OCI-LY7 (cell line): ENCODE results near the gene SLC35F1. TPM values are rescaled to one million over a fixed set of nuclear protein-coding genes. Genes with fewer than 3 reads are reported as not detected.

ENCODE experiments used
- BruUV-seq: library from RNA; stranded (reverse); fragments of 400-500 nt; replicated peaks from 2 replicates; lab custom pipeline; 2021; lab: Mats Ljungman, UMichigan
- CTCF ChIA-PET: fragments of 300-600 bp; sonication (Branson Sonifier 250); formaldehyde crosslinking; loops from one replicate; lab custom pipeline; 2022; ENCODE audit warnings: antibody characterized with exemption; ENCODE audit not compliant: unreplicated experiment; lab: Charles Lee
- POLR2A ChIA-PET: fragments of 300-600 bp; sonication (Branson Sonifier 250); formaldehyde crosslinking; loops from one replicate; lab custom pipeline; 2022; ENCODE audit warnings: antibody characterized with exemption; lab: Charles Lee
- DNase-seq: peaks from one replicate; pipeline ENCODE4 v3.0.0-alpha.2; 2015; ENCODE audit warnings: low spot score
- H2AFZ ChIP-seq: fragments of 200-600 bp; sonication (generic), shearing (Covaris generic); 2 replicates; pipeline ENCODE4 v1.6.1; 2014; ENCODE audit warnings: mild to moderate bottlenecking, antibody characterized with exemption, low read length, moderate library complexity
- H3K27ac ChIP-seq: fragments of 200-600 bp; sonication (generic); 2 replicates; pipeline ENCODE4 v1.5.1; 2014; ENCODE audit warnings: mixed run types, low read depth, mild to moderate bottlenecking, moderate library complexity, low read length, inconsistent platforms; ENCODE audit not compliant: poor library complexity, severe bottlenecking
- H3K36me3 ChIP-seq: fragments of 200-600 bp; sonication (generic); 2 replicates; pipeline ENCODE4 v1.6.1; 2014; ENCODE audit warnings: mild to moderate bottlenecking, antibody characterized with exemption, low read length, moderate library complexity, mixed read lengths; ENCODE audit not compliant: insufficient read depth
- H3K4me1 ChIP-seq: fragments of 200-600 bp; sonication (generic); 2 replicates; pipeline ENCODE4 v1.5.1; 2014; ENCODE audit warnings: mild to moderate bottlenecking, low read length; ENCODE audit not compliant: insufficient read depth, poor library complexity, severe bottlenecking
- H3K4me2 ChIP-seq: fragments of 200-600 bp; sonication (generic); 2 replicates; pipeline ENCODE4 v1.6.1; 2014; ENCODE audit warnings: mild to moderate bottlenecking, low read length
- H3K4me3 ChIP-seq: fragments of 200-600 bp; sonication (generic); 2 replicates; pipeline ENCODE4 v1.5.1; 2014; ENCODE audit warnings: mild to moderate bottlenecking, low read depth, low read length; ENCODE audit not compliant: poor library complexity, severe bottlenecking
- H3K79me2 ChIP-seq: fragments of 200-600 bp; sonication (generic); 2 replicates; pipeline ENCODE4 v1.6.1; 2016; ENCODE audit warnings: low read depth, mild to moderate bottlenecking, low read length, moderate library complexity, mixed read lengths; ENCODE audit not compliant: insufficient read depth
- H3K9me2 ChIP-seq: fragments of 200-600 bp; sonication (generic); 2 replicates; pipeline ENCODE4 v1.6.1; 2016; ENCODE audit warnings: mild to moderate bottlenecking, low read length, mixed read lengths; ENCODE audit not compliant: insufficient read depth
- H3K9me3 ChIP-seq: fragments of 200-600 bp; sonication (generic); 2 replicates; pipeline ENCODE4 v1.6.1; 2014; ENCODE audit warnings: mild to moderate bottlenecking, mixed run types, low read length, mixed read lengths
- H4K20me1 ChIP-seq: fragments of 200-600 bp; sonication (generic); 2 replicates; pipeline ENCODE4 v1.6.1; 2014; ENCODE audit warnings: mild to moderate bottlenecking, antibody characterized with exemption, low read length, moderate library complexity, mixed read lengths; ENCODE audit not compliant: insufficient read depth
- EZH2phosphoT487 ChIP-seq: fragments of 200-600 bp; sonication (generic); IDR thresholded peaks from 2 replicates; pipeline ENCODE4 v1.6.1; 2018; ENCODE audit warnings: low read depth, borderline replicate concordance, mild to moderate bottlenecking, mixed run types, antibody characterized with exemption, low read length, moderate library complexity, mixed read lengths
- intact Hi-C: fragments of 100-400 bp; cut with micrococcal nuclease; formaldehyde crosslinking; loops from one replicate; pipeline ENCODE4 v1.10.0; 2022; ENCODE audit not compliant: unreplicated experiment
- total RNA-seq, 2 experiments: library from RNA; depleted of rRNA in 1 of 2; stranded (reverse); fragments of >200 nt in 1 of 2; shearing (Covaris generic) in 1 of 2; gene quantifications; 2 replicates each; pipeline ENCODE4 v1.2.3, GENCODE V29; 2014 to 2022
- TF ChIP-seq, protein P1 (sequence below): fragments of 200-600 bp; sonication (generic); conservative IDR thresholded peaks from 2 replicates; pipeline ENCODE4 v1.5.1; 2014; ENCODE audit warnings: mild to moderate bottlenecking, antibody characterized with exemption, low read length, moderate library complexity, mixed read lengths

SLC35F1 gene
- total RNA-seq, 2 experiments from 2014 or later, result 0.03 TPM; not detected in 1

DNA sequence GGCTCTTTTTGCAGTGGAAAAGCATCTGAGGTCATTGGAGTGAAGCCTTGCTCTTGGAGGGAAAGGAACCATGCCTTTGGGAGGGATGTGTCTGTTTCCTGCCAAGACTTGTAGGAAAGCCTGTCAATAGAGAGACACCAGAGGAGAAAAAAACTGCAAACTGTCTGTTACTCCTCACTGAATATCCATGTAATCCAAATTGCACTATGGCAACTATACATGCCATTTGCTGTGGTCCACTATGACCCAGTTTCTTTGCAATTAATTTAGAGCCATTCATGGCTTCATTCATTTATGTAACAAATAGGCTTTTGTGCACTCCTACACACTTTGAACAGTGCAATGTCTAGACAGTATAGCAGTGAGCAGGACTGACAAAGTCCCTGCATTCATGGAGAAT lies 296.5 kb downstream of the SLC35F1 start:
- TF ChIP-seq EZH2phosphoT487, result no peak
- TF ChIP-seq, protein P1, sequence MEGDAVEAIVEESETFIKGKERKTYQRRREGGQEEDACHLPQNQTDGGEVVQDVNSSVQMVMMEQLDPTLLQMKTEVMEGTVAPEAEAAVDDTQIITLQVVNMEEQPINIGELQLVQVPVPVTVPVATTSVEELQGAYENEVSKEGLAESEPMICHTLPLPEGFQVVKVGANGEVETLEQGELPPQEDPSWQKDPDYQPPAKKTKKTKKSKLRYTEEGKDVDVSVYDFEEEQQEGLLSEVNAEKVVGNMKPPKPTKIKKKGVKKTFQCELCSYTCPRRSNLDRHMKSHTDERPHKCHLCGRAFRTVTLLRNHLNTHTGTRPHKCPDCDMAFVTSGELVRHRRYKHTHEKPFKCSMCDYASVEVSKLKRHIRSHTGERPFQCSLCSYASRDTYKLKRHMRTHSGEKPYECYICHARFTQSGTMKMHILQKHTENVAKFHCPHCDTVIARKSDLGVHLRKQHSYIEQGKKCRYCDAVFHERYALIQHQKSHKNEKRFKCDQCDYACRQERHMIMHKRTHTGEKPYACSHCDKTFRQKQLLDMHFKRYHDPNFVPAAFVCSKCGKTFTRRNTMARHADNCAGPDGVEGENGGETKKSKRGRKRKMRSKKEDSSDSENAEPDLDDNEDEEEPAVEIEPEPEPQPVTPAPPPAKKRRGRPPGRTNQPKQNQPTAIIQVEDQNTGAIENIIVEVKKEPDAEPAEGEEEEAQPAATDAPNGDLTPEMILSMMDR, result no peak
- ChIA-PET POLR2A (no interaction called here), CTCF (no interaction called here)
- BruUV-seq, result no TSS peak
- Histone ChIP-seq H2AFZ (no peak overlapping the region), H3K36me3 (no peaks in the 10 kb centered on the region), H3K4me3 (no peak overlapping the region), H3K9me2 (no peaks in the 10 kb centered on the region), H3K4me1 (no peaks in the 10 kb centered on the region), H3K4me2 (no peak overlapping the region), H3K27ac (no peak overlapping the region), H3K79me2 (no peaks in the 10 kb centered on the region), H3K9me3 (no peaks in the 10 kb centered on the region), H4K20me1 (no peaks in the 10 kb centered on the region)
- DNase-seq, result no peak
- intact Hi-C loops, result no loop called here

DNA sequence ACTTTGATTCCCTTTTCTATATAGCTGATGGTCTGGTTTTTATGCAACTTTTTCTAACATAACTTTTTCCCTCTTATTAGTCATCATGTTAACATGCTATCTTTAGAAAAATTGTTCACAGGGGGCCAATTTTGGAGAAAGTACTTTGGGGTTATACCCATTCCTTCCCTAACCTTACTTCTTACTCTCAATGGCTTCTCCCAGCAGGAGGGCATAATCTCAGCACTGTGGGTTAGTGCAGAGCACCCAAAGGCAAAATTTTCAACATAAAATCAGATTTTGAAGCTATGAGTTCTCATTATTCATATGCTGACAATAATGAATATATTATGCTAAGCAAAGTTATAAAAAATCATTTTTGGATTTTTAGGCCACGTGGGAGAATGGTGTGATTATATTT lies 299.2 kb downstream of the SLC35F1 start:
- no peaks in the 10 kb centered on the region for H3K9me2 ChIP-seq
- H3K4me2 ChIP-seq, result no peak overlapping the region
- ChIA-PET POLR2A (no interaction called here), CTCF (no interaction called here)
- no peaks in the 10 kb centered on the region for H3K79me2 ChIP-seq
- no peak overlapping the region for H3K27ac ChIP-seq
- TF ChIP-seq EZH2phosphoT487, result no peak
- TF ChIP-seq, protein P1, result no peak
- no peaks in the 10 kb centered on the region for H3K36me3 ChIP-seq
- no TSS peak for BruUV-seq
- no peak for DNase-seq
- no peaks in the 10 kb centered on the region for H3K4me1 ChIP-seq
- H4K20me1 ChIP-seq, result no peaks in the 10 kb centered on the region
- H2AFZ ChIP-seq, result no peak overlapping the region
- H3K4me3 ChIP-seq, result no peak overlapping the region
- no peaks in the 10 kb centered on the region for H3K9me3 ChIP-seq
- intact Hi-C loops, result no loop called here

DNA sequence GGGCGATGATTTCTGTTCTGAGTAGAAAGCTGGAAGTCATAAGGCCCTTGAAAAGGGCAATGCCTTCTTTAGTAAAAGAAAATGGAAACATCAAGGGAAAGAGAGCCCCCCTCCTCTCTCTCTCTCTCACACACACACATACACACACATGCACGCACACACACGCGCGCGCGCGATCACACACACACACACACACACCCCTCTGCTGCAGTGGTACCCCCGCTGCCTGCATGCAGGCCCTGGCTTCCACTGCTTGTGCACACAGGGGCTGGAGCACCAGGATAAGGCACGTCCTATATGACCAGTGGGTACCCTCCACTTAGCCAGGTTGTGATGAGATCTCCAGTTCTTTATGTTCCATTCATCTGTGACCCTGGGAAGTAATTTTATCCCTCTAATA lies 300.9 kb downstream of the SLC35F1 start:
- H3K9me2 ChIP-seq, result no peaks in the 10 kb centered on the region
- intact Hi-C loops, result no loop called here
- H3K36me3 ChIP-seq, result no peaks in the 10 kb centered on the region
- TF ChIP-seq, protein P1, result no peak
- H3K27ac ChIP-seq, result no peak overlapping the region
- ChIA-PET CTCF (no interaction called here), POLR2A (interaction anchor here (0.6 to 0.9 kb wide), 3 partner anchors 34 to 794 kb away, joined by 3 to 4 read pairs (median 4); no protein-coding TSS in a partner anchor)
- H3K9me3 ChIP-seq, result no peaks in the 10 kb centered on the region
- BruUV-seq, result no TSS peak
- H3K4me3 ChIP-seq, result no peak overlapping the region
- H3K4me1 ChIP-seq, result no peaks in the 10 kb centered on the region
- no peak for DNase-seq
- H3K79me2 ChIP-seq, result no peaks in the 10 kb centered on the region
- no peak overlapping the region for H2AFZ ChIP-seq
- no peak overlapping the region for H3K4me2 ChIP-seq
- H4K20me1 ChIP-seq, result no peaks in the 10 kb centered on the region
